NCI-H2196 treated with DMSO at 0.1 percent for 48 hours (cell line): ENCODE results near the gene MARCHF9.

Experiments
- DNase-seq: peaks from one replicate; lab custom pipeline; 2025; ENCODE audit not compliant: unreplicated experiment; lab: John Stamatoyannopoulos, UW

MARCHF9 gene

GRCh38 chr12:57795354-57795753 lies 40.5 kb downstream of the MARCHF9 start:
- DNase-seq: no peak

GRCh38 chr12:57796996-57797395 lies 42.1 kb downstream of the MARCHF9 start:
- DNase-seq: no peak

GRCh38 chr12:57797933-57798332 lies 43.0 kb downstream of the MARCHF9 start:
- DNase-seq: no peak

DNA sequence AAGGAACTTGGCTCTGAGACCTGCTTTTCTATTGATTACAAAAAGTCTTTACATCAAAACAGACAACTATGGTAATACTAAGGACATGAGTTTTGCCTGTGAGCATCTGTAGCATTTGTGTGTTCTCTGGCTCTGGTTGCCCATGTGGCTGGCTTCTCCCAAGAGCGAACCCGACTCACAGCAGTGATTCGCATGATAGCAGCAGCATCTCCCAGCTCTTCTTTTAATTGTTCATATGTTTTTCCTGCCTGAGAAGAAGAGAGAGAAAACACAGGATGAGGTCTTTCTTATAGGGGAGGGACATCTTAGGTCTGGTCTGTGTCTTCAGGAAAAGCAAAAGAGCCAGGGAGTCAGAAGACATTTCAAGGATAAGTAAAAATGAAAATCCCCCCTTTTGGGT lies 46.1 kb downstream of the MARCHF9 start:
- no peak for DNase-seq

GRCh38 chr12:57802607-57803006 lies 47.7 kb downstream of the MARCHF9 start:
- no peak for DNase-seq

DNA sequence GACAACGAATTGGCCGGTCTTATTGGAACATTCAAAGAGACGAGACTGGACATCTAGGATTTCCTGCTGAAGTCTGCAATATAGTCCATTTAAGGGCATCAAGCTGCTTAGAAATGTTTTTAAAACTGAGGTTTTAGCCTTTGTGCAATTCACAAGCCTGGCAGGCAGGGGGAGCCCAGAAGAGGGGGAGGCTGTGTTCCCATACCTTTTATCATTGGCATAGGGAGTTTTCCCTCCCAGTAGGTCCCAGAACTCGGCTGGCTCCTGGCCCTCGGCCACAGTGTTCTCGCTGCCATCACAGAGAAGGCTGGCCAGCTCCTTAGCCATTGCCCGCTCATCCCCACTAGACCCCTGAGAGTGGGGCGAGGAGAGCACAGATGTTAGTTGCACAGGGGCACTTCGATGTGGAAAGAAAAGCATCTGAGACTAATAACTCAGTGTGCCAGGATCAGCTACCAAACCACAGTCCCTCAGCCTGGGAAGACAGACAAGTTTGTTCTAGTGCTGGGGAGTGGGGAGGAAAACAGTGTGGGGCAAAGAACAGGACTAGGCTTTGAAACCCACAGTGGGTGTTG lies 48.5 kb downstream of the MARCHF9 start:
- peak; percentile 54 for DNase-seq

DNA sequence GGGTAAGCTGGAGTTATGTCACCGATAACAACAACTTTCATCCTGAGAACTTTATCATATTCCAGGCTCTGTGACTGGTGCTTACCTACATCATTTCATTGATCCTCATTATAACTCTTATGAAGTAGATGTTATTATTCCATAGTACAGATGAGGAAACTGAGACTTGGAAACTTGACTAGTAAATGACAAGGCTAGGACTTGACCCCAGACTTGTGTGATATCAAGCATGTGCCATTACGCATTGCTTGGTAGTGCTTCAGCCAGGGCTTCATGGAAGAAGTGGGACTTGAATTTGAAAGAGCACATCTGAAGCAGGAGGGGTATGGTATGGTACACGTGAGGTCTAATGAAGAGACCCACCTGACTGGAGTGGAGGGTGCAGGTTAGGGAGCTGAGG lies 51.8 kb downstream of the MARCHF9 start:
- no peak for DNase-seq

DNA sequence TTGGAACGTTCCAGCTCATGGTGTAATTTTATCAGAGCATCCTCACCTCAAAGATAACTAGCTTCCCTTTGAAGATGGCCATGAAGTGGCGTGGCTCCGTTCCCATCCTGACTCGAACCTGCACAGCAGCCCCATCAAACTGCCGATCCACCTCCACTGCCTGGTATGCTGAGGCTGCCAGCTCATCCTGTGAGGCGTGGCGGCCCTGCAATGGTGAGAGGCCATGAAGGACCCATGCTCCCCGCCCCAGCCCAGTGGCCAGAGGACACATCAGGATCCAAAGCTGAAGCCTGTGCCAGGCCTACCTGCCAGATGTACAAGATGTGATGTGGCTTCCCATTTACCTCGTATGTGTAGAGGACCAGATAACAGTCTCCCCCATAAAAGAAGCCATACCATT lies 52.4 kb downstream of the MARCHF9 start:
- no peak for DNase-seq

- DNase-seq: no peak
These were observed 53.4 kb downstream of the MARCHF9 start for GRCh38 chr12:57808351-57808750.

DNA sequence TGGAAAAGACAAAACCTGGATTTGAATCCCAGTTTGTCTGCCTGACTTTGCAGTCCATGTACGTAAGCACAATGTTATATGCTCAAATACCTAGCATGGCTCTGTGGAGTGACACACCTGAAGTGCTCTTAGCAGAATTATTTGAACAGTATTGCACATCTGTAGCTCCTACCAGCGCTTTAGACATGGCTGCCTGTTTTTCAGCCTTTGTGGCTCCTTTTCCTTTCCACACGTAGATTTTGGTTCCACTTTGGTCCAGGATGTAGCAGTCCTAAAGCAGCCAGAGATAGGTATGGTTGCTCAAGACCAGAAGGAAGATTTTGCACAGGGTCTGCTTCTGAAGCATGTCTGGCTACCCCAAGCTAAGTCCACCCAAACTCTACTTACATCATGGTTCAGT lies 54.5 kb downstream of the MARCHF9 start:
- DNase-seq: no peak
